Measurements from ENCODE around the gene C1orf159.

DNA sequence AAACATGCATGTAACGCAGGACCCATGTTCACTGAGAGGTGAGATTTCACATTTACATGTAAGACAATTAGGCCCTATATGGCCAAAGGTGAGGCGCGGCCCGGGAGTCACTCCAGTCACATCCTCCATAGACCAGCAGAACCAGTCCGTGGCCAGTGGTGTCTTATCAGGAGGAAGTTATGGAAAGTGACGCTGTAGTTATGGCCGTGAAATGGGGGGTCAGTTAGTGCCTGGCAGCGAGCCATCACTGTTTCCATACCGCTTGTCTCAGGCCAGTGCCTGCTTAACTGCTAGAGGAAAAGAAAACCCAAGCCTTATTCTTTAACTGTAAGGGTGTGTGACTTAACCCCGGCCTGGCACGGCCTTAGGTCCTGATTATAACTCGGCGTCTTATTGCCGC, 6.1 kb downstream of the C1orf159 start:
- TF ChIP-seq, protein P1, sequence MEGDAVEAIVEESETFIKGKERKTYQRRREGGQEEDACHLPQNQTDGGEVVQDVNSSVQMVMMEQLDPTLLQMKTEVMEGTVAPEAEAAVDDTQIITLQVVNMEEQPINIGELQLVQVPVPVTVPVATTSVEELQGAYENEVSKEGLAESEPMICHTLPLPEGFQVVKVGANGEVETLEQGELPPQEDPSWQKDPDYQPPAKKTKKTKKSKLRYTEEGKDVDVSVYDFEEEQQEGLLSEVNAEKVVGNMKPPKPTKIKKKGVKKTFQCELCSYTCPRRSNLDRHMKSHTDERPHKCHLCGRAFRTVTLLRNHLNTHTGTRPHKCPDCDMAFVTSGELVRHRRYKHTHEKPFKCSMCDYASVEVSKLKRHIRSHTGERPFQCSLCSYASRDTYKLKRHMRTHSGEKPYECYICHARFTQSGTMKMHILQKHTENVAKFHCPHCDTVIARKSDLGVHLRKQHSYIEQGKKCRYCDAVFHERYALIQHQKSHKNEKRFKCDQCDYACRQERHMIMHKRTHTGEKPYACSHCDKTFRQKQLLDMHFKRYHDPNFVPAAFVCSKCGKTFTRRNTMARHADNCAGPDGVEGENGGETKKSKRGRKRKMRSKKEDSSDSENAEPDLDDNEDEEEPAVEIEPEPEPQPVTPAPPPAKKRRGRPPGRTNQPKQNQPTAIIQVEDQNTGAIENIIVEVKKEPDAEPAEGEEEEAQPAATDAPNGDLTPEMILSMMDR (IDR thresholded peaks at IDR 0.05 in 2 of 3, conservative IDR thresholded peaks at IDR 0.05 in 1 of 3; ENCODE audit: control insufficient read depth in 2 of 3, extremely low read depth in 1 of 3, insufficient read depth in 1 of 3, low read depth in 3 of 3, low read length in 3 of 3), result no peak
- TF ChIP-seq JUND (IDR thresholded peaks at IDR 0.05; ENCODE audit: low read depth, low read length) (no peak), EZH2 (IDR thresholded peaks at IDR 0.05; ENCODE audit: borderline replicate concordance, control insufficient read depth, low read depth, low read length) (no peak), BHLHE40 (IDR thresholded peaks at IDR 0.05; ENCODE audit: borderline replicate concordance in 1 of 2, low read depth in 2 of 2, low read length in 1 of 2) (no peak), SP1 (IDR thresholded peaks at IDR 0.05; ENCODE audit: low read depth, low read length) (no peak), HDAC6 (IDR thresholded peaks at IDR 0.05; ENCODE audit: unreplicated experiment) (no peak), SMAD1 (IDR thresholded peaks at IDR 0.05; ENCODE audit: low read depth, partially characterized antibody) (no peak), ZSCAN29 (IDR thresholded peaks at IDR 0.05) (no peak), EP300 (IDR thresholded peaks at IDR 0.05; ENCODE audit: borderline replicate concordance in 1 of 2, control insufficient read depth in 1 of 2, low read depth in 2 of 2, low read length in 2 of 2) (no peak), SUPT20H (IDR thresholded peaks at IDR 0.05; ENCODE audit: borderline replicate concordance, control insufficient read depth, low read depth, low read length) (no peak), POLR2AphosphoS5 (IDR thresholded peaks at IDR 0.05; ENCODE audit: low read length) (no peak)
- TF ChIP-seq, protein P2, sequence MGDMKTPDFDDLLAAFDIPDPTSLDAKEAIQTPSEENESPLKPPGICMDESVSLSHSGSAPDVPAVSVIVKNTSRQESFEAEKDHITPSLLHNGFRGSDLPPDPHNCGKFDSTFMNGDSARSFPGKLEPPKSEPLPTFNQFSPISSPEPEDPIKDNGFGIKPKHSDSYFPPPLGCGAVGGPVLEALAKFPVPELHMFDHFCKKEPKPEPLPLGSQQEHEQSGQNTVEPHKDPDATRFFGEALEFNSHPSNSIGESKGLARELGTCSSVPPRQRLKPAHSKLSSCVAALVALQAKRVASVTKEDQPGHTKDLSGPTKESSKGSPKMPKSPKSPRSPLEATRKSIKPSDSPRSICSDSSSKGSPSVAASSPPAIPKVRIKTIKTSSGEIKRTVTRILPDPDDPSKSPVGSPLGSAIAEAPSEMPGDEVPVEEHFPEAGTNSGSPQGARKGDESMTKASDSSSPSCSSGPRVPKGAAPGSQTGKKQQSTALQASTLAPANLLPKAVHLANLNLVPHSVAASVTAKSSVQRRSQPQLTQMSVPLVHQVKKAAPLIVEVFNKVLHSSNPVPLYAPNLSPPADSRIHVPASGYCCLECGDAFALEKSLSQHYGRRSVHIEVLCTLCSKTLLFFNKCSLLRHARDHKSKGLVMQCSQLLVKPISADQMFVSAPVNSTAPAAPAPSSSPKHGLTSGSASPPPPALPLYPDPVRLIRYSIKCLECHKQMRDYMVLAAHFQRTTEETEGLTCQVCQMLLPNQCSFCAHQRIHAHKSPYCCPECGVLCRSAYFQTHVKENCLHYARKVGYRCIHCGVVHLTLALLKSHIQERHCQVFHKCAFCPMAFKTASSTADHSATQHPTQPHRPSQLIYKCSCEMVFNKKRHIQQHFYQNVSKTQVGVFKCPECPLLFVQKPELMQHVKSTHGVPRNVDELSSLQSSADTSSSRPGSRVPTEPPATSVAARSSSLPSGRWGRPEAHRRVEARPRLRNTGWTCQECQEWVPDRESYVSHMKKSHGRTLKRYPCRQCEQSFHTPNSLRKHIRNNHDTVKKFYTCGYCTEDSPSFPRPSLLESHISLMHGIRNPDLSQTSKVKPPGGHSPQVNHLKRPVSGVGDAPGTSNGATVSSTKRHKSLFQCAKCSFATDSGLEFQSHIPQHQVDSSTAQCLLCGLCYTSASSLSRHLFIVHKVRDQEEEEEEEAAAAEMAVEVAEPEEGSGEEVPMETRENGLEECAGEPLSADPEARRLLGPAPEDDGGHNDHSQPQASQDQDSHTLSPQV (IDR thresholded peaks at IDR 0.05), result no peak
- TF ChIP-seq, protein P3, sequence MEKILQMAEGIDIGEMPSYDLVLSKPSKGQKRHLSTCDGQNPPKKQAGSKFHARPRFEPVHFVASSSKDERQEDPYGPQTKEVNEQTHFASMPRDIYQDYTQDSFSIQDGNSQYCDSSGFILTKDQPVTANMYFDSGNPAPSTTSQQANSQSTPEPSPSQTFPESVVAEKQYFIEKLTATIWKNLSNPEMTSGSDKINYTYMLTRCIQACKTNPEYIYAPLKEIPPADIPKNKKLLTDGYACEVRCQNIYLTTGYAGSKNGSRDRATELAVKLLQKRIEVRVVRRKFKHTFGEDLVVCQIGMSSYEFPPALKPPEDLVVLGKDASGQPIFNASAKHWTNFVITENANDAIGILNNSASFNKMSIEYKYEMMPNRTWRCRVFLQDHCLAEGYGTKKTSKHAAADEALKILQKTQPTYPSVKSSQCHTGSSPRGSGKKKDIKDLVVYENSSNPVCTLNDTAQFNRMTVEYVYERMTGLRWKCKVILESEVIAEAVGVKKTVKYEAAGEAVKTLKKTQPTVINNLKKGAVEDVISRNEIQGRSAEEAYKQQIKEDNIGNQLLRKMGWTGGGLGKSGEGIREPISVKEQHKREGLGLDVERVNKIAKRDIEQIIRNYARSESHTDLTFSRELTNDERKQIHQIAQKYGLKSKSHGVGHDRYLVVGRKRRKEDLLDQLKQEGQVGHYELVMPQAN (conservative IDR thresholded peaks at IDR 0.05), result no peak
- TF ChIP-seq, protein P4, sequence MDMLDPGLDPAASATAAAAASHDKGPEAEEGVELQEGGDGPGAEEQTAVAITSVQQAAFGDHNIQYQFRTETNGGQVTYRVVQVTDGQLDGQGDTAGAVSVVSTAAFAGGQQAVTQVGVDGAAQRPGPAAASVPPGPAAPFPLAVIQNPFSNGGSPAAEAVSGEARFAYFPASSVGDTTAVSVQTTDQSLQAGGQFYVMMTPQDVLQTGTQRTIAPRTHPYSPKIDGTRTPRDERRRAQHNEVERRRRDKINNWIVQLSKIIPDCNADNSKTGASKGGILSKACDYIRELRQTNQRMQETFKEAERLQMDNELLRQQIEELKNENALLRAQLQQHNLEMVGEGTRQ (IDR thresholded peaks at IDR 0.05; ENCODE audit: borderline replicate concordance, low read depth, low read length), result no peak

Measured in GM12878 (cell line).